HG02852 (cell line): ENCODE data around the gene PMM1.
"Not testable (repeated sequence)": the region's sequence is repeated elsewhere in the genome, so short reads cannot be mapped to it uniquely, and the experiment has no call there.

Source experiments
- ATAC-seq: cut with Tn5 transposase; IDR thresholded peaks from one replicate; pipeline ENCODE4 v1.9.1; 2021; ENCODE audit warnings: mild to moderate bottlenecking, moderate library complexity; ENCODE audit not compliant: unreplicated experiment

PMM1 gene

DNA sequence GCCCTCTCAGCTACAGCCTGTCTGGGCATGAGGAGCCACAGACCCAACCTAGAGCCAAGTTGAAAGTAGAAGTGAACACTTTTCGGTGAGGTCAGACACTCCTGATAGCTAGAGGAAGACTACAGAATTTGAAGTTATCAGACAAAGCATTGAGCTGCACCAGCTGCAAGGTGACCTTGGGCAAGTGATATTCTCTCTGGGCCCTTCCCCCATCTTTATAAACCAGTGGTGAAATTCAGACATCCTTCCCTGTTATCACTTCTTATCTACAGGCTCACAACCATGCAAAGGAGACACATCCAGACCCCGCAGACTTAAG lies 8.0 kb upstream of the PMM1 start:
- no peak for ATAC-seq

DNA sequence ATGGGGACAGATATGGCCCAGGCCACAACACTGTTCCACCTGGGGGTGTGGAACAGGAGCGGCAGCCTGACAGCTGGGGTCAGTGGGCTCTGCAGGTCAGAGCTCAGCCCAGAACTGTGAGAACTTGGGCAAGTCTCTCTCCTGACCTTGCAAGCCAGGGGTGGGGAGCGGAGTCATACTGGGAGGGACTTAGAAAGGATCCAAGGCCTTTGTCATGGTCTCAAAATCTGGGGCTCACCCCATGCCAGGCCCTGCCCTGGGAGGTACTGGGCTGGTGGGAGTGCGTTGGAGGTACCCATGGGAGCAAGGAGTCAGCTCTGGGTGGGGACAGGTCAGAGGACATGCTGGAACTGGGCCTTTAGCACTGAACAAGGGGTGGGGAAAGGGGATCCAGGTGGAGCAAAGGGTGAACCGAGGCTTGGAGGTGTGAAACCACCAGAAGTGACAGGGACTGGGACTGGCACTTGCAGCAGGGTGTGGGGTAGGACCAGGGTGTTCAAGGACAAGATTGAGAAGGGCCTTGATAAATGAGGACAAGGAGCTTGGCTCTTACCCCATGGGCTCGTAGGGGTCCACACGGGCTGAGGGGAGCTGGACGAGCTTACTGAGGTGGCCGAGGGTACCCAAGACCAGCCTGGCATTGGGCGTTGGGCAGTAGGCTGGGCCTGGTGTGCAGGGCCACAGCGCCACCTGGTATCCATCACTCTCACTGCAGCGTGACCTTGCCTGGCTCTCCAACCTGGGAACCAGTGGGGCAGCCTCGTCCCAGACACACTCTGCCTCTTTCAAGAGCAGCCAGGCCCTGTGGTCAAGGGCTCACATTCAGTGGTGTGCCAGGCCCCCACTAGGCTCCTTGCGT lies 7.4 kb upstream of the PMM1 start:
- ATAC-seq: no peak

DNA sequence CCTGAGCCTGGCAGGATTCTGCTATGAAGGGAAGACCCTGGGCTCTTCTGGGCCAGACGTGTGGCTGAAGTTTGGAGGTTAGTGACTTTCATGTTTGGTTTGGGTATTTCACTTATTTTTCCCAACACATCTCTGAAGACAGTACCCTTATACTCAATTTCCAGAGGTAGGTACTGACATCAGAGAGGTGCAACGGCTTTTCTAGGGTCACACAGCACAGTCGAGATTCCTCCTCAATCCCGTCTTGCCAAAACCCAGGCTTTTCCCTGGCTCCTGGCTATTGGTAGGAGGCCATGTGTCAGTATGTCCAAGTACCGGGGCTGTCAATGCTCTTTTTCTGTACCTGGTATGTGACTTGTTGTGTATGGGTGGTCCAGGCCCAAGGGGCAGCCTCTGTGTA lies 6.1 kb upstream of the PMM1 start:
- no peak for ATAC-seq

DNA sequence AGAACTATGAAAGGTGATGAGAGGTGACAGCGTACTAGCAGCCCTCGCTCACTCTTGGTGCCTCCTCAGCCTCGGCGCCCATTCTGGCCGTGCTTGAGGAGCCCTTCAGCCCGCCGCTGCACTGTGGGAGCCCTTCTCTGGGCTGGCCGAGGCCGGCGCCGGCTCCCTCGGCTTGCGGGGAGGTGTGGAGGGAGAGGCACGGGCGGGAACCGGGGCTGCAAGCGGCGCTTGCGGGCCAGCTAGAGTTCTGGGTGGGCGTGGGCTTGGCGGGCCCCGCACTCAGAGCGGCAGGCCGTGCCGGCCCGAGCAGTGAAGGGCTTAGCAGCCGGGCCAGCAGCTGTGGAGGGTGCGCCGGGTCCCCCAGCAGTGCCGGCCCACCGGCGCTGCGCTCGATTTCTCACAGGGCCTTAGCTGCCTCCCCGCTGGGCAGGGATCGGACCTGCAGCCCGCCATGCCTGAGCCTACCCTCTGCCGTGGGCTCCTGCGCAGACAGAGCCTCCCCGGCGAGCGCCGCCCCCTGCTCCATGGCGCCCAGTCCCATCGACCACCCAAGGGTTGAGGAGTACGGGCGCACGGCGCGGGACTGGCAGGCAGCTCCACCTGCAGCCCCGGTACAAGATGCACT lies 3.8 kb upstream of the PMM1 start:
- not testable (repeated sequence) for ATAC-seq

DNA sequence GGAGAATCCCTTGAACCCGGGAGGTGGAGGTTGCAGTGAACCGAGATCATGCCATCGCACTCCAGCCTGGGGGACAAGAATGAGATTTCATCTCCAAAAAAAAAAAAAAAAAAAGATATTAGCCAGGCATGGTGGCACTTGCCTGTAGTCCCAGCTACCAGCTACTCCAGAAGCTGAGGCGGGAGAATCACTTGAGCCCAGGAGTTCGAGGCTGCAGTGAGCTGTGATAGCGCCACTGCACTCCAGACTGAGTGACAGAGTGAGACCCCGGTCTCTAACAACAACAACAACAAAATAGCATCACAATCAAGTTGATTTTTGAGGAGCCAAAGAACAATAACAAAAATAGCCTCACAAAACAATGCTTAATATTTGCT lies 2.3 kb downstream of the PMM1 start:
- no peak for ATAC-seq

DNA sequence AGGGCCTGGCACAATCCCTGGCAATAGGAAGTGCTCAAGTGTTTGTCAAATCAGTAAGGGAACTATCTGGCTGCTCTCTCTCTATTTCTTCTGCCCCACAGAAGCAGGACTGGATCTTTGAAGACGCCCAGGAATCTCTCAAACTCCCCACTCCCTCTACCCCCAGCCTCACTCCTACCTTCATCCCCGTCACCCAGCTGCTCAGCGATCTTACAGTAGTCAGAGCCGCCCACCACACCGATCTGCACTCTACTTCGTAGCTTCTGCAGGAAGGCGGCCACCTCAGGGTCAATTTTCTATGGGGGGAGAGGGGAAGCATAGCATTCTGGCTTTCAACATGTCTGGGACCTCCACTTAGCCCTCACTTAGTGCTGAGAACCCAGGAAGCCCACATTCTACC lies 3.7 kb downstream of the PMM1 start:
- no peak for ATAC-seq

DNA sequence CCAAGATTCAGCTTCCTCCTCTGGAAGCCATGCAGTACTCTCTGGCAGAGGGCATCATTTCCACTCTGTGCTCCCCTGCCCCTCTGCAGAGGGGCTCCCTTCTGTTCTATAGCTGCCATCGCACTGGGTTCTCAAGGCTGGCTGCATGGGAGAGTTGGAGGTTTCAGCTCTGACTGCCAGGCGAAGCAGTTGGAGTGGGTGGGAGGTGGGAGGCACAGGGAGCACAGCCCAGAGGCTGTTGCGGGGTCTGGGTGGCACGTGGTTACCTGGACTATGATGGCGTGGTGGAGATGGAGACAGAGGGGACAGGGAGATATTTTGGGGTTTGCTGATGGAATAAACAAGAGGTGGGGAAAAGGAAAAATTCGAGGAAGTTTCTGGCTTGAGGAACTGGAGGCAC lies 4.8 kb downstream of the PMM1 start:
- no peak for ATAC-seq

DNA sequence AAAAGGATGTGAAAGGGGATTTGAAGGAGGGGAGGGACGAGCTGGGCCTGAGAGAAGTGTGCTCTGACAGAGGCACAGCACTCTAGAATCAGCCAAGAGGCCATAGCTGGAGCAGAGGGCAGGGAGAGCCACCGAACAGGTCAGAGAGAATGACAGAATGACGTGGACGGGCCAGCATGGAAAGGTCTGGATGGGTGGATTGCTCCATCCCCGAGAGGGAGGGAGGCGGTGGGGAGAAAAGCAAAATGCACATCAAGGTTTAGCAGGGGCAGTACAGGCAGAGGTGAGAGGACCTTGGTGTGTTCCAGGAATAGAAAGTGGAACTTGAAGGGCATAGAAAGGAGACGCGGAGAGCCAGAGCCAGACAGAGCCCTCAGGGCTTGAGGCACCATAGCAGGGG lies 6.9 kb downstream of the PMM1 start:
- ATAC-seq: no peak

DNA sequence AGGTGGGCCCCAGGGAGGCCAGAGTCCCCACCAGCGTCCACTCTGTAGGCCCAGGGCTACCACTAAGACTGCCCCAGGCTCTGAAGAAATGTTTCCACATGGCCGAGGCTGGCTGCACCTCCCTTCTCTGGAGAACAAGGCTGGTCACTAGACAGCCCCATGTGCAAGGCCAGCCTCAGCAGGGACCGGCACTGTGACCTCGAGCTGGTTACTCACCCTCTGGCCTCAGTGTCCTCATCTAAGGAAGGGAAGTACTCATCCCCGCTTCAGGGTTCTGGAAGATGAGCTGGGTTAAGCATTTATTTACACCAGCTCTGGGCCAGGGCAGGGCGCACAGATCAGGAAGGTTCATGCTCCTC lies 9.7 kb downstream of the PMM1 start:
- ATAC-seq: no peak

DNA sequence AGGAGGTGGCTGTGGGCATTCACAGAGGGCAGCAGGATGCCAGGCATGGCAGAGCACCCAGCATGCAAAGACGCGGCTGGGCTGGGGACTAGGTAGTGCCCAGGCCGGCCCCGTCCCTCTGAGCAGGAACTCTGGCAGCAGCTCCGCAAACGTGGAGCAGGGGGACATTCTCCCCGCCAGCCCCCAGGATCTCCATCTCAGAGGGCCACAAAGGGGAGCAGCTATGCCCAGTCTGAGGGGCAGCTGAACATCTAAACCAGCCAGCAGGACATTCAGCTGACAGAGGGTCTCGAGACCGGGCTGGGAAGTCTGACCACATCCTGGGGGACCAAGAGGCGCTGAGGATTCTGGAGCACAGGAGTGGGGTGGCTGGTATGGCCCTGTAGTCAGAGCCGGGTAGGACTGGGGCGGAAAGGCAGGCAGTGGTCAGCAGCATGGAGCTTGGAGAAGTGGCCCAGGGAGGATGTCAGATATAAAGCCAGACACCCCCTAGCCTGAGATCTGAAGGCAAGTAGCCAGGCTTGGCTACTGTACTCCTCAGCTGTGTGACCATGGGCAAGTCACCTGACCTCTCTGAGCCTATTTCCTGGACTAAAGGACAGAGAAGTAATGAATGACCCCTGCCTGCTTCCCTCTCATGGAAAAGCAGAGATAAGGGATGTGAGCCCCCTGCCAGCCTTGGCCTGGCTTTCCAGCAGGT lies 10.2 kb downstream of the PMM1 start:
- ATAC-seq: no peak

DNA sequence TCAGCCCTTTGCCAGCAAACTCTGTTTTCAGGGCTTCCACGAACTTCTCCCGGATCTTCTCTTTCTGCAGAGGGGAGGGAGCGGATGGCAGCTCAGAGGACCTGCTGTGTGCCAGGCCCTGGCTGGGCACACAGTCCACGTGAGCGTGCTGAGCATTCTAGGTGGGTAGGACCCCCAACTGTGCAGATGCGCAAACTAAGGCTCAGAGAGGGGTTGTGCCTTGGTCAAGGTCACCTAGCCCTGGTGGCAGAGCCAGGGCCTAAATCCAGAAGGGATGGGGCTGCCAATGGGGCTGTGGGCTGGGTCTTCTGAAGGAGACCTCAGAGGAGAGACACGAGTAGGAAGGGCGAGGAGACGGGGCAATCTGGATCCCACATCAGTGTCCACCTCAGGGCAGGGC lies 10.8 kb downstream of the PMM1 start:
- ATAC-seq: no peak

DNA sequence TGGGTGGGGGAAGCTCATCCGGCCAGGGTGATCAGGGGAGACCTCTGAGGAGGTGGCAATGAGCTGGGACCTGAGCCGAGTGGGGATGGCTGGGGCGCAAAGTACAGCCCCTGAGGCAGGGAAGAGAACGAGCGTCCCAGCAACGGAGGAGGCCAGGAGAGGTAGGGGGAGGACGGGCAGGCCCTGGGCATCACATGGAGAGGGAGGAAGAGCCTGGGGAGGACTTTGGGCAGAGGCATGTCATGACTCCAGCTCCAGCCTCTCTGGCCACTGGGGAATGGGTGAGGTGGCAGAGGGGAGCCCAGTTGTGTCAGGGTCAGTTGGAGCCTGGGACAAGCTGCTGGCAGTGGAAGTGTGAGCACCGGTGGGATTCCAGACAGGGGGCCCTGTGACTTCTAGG lies 11.5 kb downstream of the PMM1 start:
- ATAC-seq: no peak

DNA sequence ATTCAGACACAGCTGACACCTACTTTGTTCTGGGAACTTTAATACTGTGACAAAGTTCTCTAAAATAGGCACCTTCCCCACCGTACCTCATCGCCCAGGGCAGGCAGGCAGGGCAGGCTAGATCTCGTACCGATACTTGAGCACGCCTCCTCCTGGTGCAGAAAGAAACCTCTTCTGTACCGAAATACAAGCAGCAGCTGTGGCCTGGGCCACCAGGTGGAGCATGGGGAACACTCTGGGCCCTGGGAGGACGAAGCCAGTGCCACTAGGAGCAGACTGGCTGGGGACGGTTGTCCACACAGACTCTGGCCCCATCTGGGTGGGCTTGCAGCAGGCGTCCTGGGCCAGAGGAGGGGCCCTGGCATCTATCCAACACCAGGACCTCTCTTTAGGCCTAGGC lies 12.8 kb downstream of the PMM1 start:
- no peak for ATAC-seq

DNA sequence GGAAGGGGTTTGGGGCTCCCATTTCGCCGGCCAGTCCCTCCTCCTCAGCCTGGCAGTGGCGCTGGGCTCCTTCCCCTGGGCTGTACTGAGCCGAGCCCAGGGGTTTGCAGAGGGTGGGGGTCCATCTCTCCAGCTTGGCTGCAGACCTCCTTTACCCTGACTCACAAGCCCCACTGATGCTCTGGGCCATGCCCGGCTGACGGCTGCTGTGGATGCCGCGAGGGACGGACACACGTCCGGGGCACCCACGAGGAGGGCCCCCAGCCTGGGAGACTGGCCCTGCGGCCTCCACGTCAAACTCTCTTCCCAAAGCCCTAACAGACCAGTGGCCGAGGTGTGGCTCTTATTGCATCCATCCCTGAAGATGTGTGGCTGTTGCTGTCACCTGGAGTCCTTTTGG lies 14.1 kb downstream of the PMM1 start:
- no peak for ATAC-seq

DNA sequence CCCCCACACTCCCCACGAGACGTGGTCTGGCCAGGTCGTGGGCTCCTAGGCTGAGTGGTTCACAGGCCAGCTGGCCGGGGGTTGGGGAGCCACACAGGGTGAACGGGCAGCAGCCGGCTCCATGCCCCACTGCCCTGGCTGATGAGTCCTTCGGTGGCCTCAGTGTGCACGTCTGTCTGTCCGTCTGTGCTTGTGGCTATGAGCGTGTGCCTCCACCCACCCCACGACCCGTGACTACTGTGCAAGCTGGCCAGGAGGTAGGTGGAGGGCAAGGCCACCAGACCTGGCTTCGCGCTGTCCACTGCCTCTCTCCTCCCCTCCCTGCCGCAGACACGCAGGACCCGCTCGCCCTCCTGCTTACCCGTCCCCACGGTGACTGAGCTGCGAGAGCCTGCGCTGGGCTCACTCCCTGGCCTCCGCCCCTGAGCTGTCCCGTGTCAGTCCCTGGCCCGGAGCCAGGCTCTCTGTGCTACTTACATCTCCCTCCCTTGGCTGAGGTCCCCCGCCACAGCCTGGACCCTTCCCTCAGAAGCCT lies 14.7 kb downstream of the PMM1 start:
- ATAC-seq: no peak

DNA sequence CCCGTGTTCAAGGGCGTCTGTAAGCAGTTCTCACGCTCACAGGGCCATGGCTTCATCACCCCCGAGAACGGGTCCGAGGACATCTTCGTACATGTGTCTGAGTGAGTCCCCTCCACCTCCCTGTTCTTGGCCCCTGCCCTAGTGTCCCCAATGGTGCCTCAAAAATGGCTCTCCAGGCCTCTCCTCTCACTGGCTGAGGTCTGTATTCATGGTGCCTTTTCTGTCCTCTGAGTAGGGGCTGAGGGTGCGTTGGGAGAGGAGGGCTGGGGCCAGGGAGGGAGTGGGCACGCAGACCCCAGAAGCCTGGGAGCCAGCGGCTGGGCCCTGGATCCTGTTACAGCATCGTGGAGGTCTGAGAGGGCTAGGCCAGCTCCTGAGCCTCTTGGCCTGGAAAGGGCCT lies 16.0 kb downstream of the PMM1 start:
- ATAC-seq: no peak

DNA sequence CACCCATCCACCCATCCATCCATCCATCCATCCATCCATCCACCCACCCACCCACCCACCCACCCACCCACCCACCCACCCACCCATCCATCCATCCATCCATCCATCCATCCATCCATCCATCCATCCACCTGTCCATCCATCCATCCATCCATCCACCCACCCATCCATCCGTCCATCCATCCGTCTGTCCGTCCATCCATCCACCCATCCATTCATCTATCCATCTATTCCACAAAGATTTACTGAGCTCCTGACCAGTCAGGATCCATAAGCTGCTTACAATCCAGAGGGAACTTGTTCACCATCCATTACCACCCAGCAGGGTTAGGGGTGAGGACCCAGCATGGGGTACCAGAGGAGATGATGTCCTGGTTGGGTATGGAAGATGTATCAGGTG lies 17.3 kb downstream of the PMM1 start:
- not testable (repeated sequence) for ATAC-seq

DNA sequence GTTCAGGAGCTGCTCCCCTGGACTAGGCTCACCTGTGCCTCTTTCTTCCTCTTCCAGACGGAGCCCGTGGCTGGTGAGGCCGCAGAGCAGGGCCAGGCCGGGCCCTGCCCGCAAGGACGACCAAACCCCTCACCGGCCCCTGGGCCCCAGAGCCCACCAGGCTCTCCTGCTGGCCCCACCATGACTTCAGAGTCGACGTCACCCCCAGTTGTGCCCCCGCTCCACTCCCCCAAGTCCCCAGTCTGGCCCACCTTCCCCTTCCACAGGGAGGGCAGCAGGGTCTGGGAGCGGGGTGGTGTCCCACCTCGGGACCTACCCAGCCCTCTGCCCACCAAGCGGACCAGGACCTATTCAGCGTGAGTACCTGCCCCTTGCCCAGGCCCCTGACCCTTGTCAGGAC lies 17.9 kb downstream of the PMM1 start:
- no peak for ATAC-seq

DNA sequence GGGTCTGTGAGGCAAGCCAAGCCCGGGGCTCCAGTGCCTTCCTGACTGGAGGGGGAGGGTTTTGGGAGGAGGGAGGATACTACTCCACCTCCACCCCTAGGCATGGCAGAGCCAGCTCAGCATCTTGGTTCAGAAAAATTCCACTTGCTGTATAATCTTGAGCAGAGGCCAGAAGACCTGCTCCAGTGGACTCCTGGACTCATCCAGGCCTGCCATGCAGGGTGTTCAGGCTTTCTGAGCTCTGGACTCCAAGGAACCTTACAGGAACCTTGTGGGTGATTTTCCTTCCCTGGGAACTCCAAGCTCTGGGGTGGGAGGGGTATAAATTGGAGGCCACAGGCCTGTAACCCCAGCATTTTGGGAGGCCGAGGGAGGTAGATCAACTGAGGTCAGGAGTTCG lies 19.4 kb downstream of the PMM1 start:
- no peak for ATAC-seq

DNA sequence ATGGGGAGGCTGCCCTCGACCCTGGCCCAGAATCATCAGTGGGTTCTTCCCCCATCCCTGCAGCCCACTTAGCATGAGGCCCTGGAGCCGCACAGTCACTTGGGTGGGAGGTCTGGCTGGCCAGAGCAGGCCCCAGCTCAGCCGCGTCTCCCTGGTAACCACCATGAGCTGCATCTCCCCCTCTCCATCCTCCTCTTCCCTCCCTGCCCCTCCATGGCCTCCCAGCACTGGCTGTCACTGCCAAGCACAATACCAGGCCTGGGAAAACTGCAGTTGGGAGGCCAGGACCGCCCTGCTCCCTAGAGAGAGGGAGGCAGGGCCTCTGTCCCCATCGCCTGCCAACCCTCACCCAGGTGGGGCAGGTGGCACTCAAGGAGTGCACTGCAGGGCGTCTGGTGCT lies 20.8 kb downstream of the PMM1 start:
- no peak for ATAC-seq

DNA sequence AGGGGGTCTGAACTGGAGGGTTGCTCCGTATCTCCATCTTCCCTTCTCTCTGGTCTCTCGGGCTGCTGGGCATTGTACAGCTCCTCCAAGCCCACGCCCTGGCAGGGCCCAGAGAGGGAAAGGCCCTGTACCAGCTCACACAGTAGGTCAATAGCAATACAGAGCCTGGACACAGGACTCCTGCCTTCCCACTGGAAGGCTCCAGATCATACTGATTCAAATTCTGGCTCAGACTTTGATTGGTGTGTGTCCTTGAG lies 22.2 kb downstream of the PMM1 start:
- no peak for ATAC-seq

DNA sequence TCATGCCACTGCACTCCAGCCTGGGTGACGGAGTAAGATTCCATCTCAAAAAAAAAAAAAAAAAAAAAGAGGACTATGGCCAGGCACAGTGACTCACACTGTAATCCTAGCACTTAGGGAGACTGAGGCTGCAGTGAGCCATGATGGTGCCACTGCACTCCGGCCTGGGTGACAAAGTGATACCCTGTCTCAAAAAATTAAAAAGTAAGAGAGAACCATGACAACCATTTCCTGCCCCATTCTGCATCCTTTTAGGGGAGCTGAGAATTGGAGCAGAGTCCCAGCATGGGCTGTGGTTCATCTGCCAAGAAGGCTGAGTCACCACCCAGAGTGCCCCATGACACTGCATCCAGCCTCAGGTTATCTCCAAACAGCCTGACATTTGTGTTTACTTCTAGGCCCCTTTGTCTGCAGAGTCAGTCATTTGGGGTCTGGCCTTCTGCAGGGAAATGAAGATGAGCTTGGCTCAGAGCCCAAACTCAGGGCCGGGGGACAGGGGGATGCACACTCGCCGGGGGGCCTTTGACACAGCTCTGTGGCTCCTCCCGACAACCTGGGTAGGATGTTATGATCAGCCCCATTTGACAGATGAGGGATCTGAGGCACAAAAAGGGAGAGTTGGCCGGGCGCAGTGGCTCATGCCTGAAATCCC lies 24.1 kb downstream of the PMM1 start:
- ATAC-seq: no peak
